HCT116 (cell line): ENCODE data around the gene ITPKA. TPM values are rescaled to one million over a fixed set of nuclear protein-coding genes. Genes with fewer than 3 reads are reported as not detected.

ENCODE experiments used
- ATAC-seq: fragments of 200-7000 bp; cut with Tn5 transposase; 2 replicates; pipeline ENCODE4 v1.9.1; 2020; ENCODE audit warnings: mild to moderate bottlenecking, moderate library complexity
- BruUV-seq: library from RNA; stranded (reverse); fragments of 400-500 nt; replicated peaks from 2 replicates; lab custom pipeline; 2021; lab: Mats Ljungman, UMichigan
- CTCF ChIA-PET: fragments of 300-600 bp; sonication (Branson Sonifier 250); formaldehyde crosslinking; loops from one replicate; lab custom pipeline; 2021; ENCODE audit warnings: antibody characterized with exemption; lab: Charles Lee
- POLR2A ChIA-PET: fragments of 300-600, 350-600 bp; sonication (Branson Sonifier 250); formaldehyde crosslinking; loops from one replicate; lab custom pipeline; 2021; ENCODE audit warnings: antibody characterized with exemption; lab: Charles Lee
- RAD21 ChIA-PET, 2 experiments: fragments of 300-600 bp; sonication (Branson Sonifier 250); formaldehyde crosslinking; loops; one replicate each; lab custom pipeline; 2023; ENCODE audit warnings: low total read pairs in 2 of 2; ENCODE audit not compliant: uncharacterized antibody in 2 of 2, unreplicated experiment in 2 of 2, low non-redundant PET in 1 of 2; lab: Charles Lee
- DNase-seq: peaks from one replicate; pipeline ENCODE4 v3.0.0-alpha.2; 2010; ENCODE audit warnings: low read depth, low spot score
- H2AFZ ChIP-seq: fragments of 200-600 bp; shearing (Covaris generic), sonication (generic); 2 replicates; pipeline ENCODE4 v1.6.1; 2017; ENCODE audit warnings: low read depth, mixed run types, mixed read lengths, antibody characterized with exemption, low read length; ENCODE audit not compliant: poor library complexity, severe bottlenecking
- H3K27ac ChIP-seq: 2 replicates; pipeline ENCODE4 v1.5.1; 2012; ENCODE audit warnings: low read depth, low read length
- H3K27me3 ChIP-seq: fragments of 200-600 bp; sonication (generic); 2 replicates; pipeline ENCODE4 v1.6.1; 2016; ENCODE audit warnings: mixed run types, low read length, mixed read lengths; ENCODE audit not compliant: insufficient read depth
- H3K36me3 ChIP-seq, 2 experiments: fragments of 200-500 bp in 1 of 2; fragments of 200-600 bp in 1 of 2; sonication (Bioruptor generic) in 1 of 2; sonication (generic) in 1 of 2; 2 replicates each; pipeline versions ENCODE4 v1.5.1 to v1.6.1; 2014 to 2016; ENCODE audit warnings: low read length in 2 of 2, inconsistent platforms in 1 of 2, mixed read lengths in 1 of 2, mixed run types in 1 of 2; ENCODE audit not compliant: insufficient read depth in 2 of 2, control insufficient read depth in 1 of 2
- H3K4me1 ChIP-seq, 2 experiments: fragments of 200-600 bp in 1 of 2; sonication (generic) in 1 of 2; 2 replicates each; pipeline versions ENCODE4 v1.5.1 to v1.6.1; 2012 to 2017; ENCODE audit warnings: low read length in 2 of 2, inconsistent platforms in 1 of 2, mild to moderate bottlenecking in 1 of 2, mixed read lengths in 1 of 2, mixed run types in 1 of 2, moderate library complexity in 1 of 2; ENCODE audit not compliant: insufficient read depth in 2 of 2, control insufficient read depth in 1 of 2
- H3K4me2 ChIP-seq: fragments of 200-600 bp; sonication (generic); 2 replicates; pipeline ENCODE4 v1.6.1; 2017; ENCODE audit warnings: mixed run types, low read length, mixed read lengths
- H3K4me3 ChIP-seq, 2 experiments: fragments of 200-600 bp in 1 of 2; sonication (generic) in 1 of 2; replicated peaks in 1 of 2; 2 replicates each; pipeline ENCODE4 v1.5.1; 2011 to 2016; ENCODE audit warnings: low read length in 2 of 2, control low read depth in 1 of 2, low read depth in 1 of 2, mild to moderate bottlenecking in 1 of 2, mixed read lengths in 1 of 2, mixed run types in 1 of 2
- H3K79me2 ChIP-seq: fragments of 200-600 bp; sonication (generic); 2 replicates; pipeline ENCODE4 v1.6.1; 2017; ENCODE audit warnings: mild to moderate bottlenecking, mixed run types, low read length, moderate library complexity, mixed read lengths; ENCODE audit not compliant: insufficient read depth
- H3K9ac ChIP-seq: fragments of 200-600 bp; sonication (generic); 2 replicates; pipeline ENCODE4 v1.6.1; 2016; ENCODE audit warnings: low read length, mixed read lengths
- H3K9me2 ChIP-seq: fragments of 200-600 bp; sonication (generic), shearing (Covaris generic); 2 replicates; pipeline ENCODE4 v1.6.1; 2017; ENCODE audit warnings: mixed run types, mild to moderate bottlenecking, moderate library complexity; ENCODE audit not compliant: insufficient read depth
- H3K9me3 ChIP-seq, 2 experiments: fragments of 200-500 bp in 1 of 2; fragments of 200-600 bp in 1 of 2; sonication (Bioruptor generic) in 1 of 2; sonication (generic) in 1 of 2; 2 replicates each; pipeline ENCODE4 v1.6.1; 2014 to 2017; ENCODE audit warnings: low read length in 2 of 2, mixed read lengths in 2 of 2, inconsistent platforms in 1 of 2, low read depth in 1 of 2, mild to moderate bottlenecking in 1 of 2, mixed run types in 1 of 2, moderate library complexity in 1 of 2; ENCODE audit not compliant: control insufficient read depth in 1 of 2, insufficient read depth in 1 of 2
- H4K20me1 ChIP-seq: fragments of 200-600 bp; sonication (generic), shearing (Covaris generic); 2 replicates; pipeline ENCODE4 v1.6.1; 2017; ENCODE audit warnings: mixed run types, mild to moderate bottlenecking, moderate library complexity; ENCODE audit not compliant: insufficient read depth
- EGR1 ChIP-seq: IDR thresholded peaks from 2 replicates; pipeline ENCODE4 v1.6.1; 2012; ENCODE audit warnings: low read depth
- FOSL1 ChIP-seq: IDR thresholded peaks from 2 replicates; pipeline ENCODE4 v1.6.1; 2012; ENCODE audit warnings: low read depth
- JUND ChIP-seq: IDR thresholded peaks from 2 replicates; pipeline ENCODE4 v1.6.1; 2012
- SP1 ChIP-seq: IDR thresholded peaks from 2 replicates; pipeline ENCODE4 v1.6.1; 2012; ENCODE audit warnings: low read depth
- TCF7L2 ChIP-seq: IDR thresholded peaks from 2 replicates; pipeline ENCODE4 v1.7.0; 2011; ENCODE audit warnings: borderline replicate concordance, inconsistent platforms; ENCODE audit not compliant: insufficient read depth, insufficient read length; ENCODE audit errors: extremely low read depth
- ZNF274 ChIP-seq: fragments of 200-500 bp; sonication (Bioruptor generic); IDR thresholded peaks from 2 replicates; pipeline ENCODE4 v1.6.1; 2014; ENCODE audit warnings: mild to moderate bottlenecking, low read depth, low read length, inconsistent platforms
- intact Hi-C: fragments of 100-400 bp; cut with micrococcal nuclease; formaldehyde crosslinking; loops from 2 replicates; pipeline ENCODE4 v1.10.0; 2022
- total RNA-seq: library from RNA; stranded (reverse); gene quantifications from one replicate; pipeline ENCODE4 v1.2.1, GENCODE V29; 2021; ENCODE audit not compliant: unreplicated experiment
- TF ChIP-seq, protein P1 (sequence below): IDR thresholded peaks from 2 replicates; pipeline ENCODE4 v1.6.1; 2012

Gene ITPKA
- total RNA-seq, 1 experiment from 2014 or later: 10.8 TPM

DNA sequence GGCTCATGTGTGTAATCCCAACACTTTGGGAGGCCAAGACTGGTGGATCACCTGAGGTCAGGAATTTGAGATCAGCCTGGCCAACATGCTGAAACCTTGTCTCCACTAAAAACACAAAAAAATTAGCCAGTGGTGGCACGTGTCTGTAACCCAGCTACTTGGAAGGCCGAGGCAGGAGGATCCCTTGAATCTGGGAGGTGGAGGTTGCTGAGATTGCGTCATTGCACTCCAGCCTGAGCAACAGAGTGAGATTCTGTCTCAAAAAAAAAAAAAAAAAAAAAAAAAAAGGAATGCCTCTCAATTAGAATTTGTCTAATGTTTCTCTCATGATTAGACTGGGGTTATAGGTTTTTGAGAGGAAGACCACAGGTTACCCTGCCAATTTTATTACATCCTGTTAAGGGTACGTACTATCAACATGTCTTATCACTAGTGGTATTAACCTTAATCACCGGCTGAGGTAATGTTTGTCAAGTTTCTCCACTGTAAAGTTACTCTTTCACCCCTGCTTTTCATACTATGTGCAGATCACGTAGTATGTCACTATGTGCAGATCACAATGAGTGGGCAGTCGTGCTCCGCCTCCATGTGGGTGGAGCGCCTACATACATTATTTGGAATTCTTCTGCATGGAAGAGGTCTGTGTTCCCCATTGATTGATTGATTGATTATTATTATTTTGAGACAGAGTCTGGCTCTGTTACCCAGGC, 56.5 kb downstream of the ITPKA start:
- no peak overlapping the region for H3K27ac ChIP-seq
- BruUV-seq: no TSS peak
- no peaks in the 10 kb centered on the region for H4K20me1 ChIP-seq
- H2AFZ ChIP-seq: no peak overlapping the region
- H3K9me3 ChIP-seq: no peaks in the 10 kb centered on the region
- ATAC-seq: no peak
- no peaks in the 10 kb centered on the region for H3K9me2 ChIP-seq
- no peak overlapping the region for H3K9ac ChIP-seq
- ChIA-PET POLR2A (interaction anchor here (0.7 kb wide), 1 partner anchor 633 kb away, joined by 4 read pairs; no protein-coding TSS in a partner anchor), CTCF (interaction anchor here (4.3 kb wide), 1 partner anchor 7 kb away, joined by 20 read pairs; no protein-coding TSS in a partner anchor), RAD21 (no interaction called here)
- no peaks in the 10 kb centered on the region for H3K36me3 ChIP-seq
- no peaks in the 10 kb centered on the region for H3K79me2 ChIP-seq
- H3K4me2 ChIP-seq: no peak overlapping the region
- no peak overlapping the region for H3K4me3 ChIP-seq
- H3K4me1 ChIP-seq: peaks cover 7 to 16% of the 10 kb centered on the region in 2 experiments
- no peaks in the 10 kb centered on the region for H3K27me3 ChIP-seq
- intact Hi-C loops: no loop called here
- DNase-seq: no peak
- no peak for TF ChIP-seq EGR1
- TF ChIP-seq ZNF274: no peak
- no peak for TF ChIP-seq FOSL1
- TF ChIP-seq SP1: no peak
- TF ChIP-seq, protein P1, sequence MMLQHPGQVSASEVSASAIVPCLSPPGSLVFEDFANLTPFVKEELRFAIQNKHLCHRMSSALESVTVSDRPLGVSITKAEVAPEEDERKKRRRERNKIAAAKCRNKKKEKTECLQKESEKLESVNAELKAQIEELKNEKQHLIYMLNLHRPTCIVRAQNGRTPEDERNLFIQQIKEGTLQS: no peak
- no peak for TF ChIP-seq JUND
- no peak for TF ChIP-seq TCF7L2

Other genes starting within 250 kb of the ITPKA start
- 19.7 TPM for gene OIP5, start 161.3 kb upstream of the ITPKA start, total RNA-seq
- 146 TPM for gene NUSAP1, start 161.0 kb upstream of the ITPKA start, total RNA-seq
- 17.1 TPM for gene NDUFAF1, start 91.4 kb upstream of the ITPKA start, total RNA-seq
- gene RTF1, start 76.8 kb upstream of the ITPKA start, total RNA-seq: 27.5 TPM
- 9.2 TPM for gene LTK, start 20.0 kb downstream of the ITPKA start, total RNA-seq
- 46.4 TPM for gene RPAP1, start 50.4 kb downstream of the ITPKA start, total RNA-seq
- gene TYRO3, start 65.3 kb downstream of the ITPKA start, total RNA-seq: 34.6 TPM
- 28.9 TPM for gene MGA, start 166.5 kb downstream of the ITPKA start, total RNA-seq